Stimulated activated CD8-positive, alpha-beta memory T cell treated with anti-CD3 and anti-CD28 coated beads, Interleukin-12 subunit alpha, Interleukin-12 subunit beta, amount 100 ng/mL, for 24 hours (primary cell): ENCODE data around the gene SECISBP2.
A peak's percentile ranks its signal among the peaks of the same experiment; 100 is the strongest.
"Not testable (repeated sequence)": the region's sequence is repeated elsewhere in the genome, so short reads cannot be mapped to it uniquely, and the experiment has no call there.

ENCODE experiments used
- DNase-seq: peaks from one replicate; pipeline ENCODE4 v3.0.0-alpha.2; 2020; ENCODE audit errors: extremely low read depth

Gene SECISBP2

DNA sequence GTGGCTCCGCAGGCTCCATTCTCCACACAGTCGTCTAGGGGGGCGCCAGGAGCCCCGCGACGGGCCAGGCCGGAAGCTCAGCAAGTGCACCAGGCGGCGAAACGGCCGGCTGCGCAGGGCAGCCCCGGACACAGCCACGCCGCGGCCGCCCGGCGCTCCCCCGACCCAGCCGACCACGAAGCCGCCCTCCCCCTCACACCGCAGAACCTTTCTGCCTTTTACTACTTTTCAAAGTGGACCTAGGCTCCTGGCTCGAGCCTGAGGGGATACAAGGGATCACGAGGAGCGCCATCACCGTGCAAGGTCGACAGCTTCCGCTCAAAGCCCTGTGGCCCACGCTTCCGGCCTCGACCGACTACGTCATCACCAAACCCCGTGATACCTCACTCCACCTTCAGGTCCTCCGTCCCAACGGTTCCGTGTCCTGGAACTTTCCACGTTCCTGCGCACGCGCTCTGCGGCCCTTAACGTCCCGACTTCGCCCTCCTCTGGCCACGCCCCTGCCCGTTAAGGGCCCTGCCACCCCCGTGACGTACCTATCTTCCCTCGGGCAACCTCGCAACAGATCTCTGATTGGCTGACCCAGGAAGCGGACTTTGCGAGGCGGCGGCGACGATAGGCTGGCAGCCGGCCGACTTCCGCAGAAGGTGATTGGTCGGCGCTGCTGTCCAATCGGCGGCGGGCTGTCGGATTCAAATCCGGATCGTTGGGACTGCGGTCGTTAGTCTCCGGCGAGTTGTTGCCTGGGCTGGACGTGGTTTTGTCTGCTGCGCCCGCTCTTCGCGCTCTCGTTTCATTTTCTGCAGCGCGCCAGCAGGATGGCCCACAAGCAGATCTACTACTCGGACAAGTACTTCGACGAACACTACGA is 7.6 kb upstream of the SECISBP2 start, which contains the start of gene CKS2:
TSS of gene CKS2 (plus strand) at position 721 of the 871 bp plus-strand sequence. CDS start at position 819, 98 bp downstream.
- peak; percentile 98 for DNase-seq

- DNase-seq: no peak
These were observed 6.7 kb upstream of the SECISBP2 start for GRCh38 chr9:89311346-89312221.

- no peak for DNase-seq
These were observed 6.1 kb upstream of the SECISBP2 start for GRCh38 chr9:89312222-89312571.

GRCh38 chr9:89313842-89314241 is 4.5 kb upstream of the SECISBP2 start:
- no peak for DNase-seq

DNA sequence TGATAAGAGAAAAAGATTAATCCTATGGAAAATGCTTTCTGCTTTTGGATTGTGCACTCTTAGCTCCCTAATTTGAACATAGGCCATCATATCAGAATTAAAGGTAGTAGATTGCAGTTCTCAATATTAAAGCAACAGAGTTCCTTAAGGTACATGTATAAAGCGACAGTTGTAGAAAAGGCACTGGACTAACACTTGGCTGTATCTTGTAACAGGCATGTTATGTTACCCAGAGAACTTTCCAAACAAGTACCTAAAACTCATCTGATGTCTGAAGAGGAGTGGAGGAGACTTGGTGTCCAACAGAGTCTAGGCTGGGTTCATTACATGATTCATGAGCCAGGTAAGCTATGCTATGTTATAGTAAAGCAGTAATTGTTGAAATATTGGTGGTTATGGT is 3.3 kb upstream of the SECISBP2 start:
- no peak for DNase-seq

- no peak for DNase-seq
These were observed 2.8 kb upstream of the SECISBP2 start for GRCh38 chr9:89315482-89315881.

- no peak for DNase-seq
These were observed 1.0 kb upstream of the SECISBP2 start for GRCh38 chr9:89317282-89317681.

- DNase-seq: no peak
These were observed 960 bp downstream of the SECISBP2 start for GRCh38 chr9:89319015-89319905.

GRCh38 chr9:89323390-89323789 is 5.1 kb downstream of the SECISBP2 start:
- DNase-seq: no peak

DNA sequence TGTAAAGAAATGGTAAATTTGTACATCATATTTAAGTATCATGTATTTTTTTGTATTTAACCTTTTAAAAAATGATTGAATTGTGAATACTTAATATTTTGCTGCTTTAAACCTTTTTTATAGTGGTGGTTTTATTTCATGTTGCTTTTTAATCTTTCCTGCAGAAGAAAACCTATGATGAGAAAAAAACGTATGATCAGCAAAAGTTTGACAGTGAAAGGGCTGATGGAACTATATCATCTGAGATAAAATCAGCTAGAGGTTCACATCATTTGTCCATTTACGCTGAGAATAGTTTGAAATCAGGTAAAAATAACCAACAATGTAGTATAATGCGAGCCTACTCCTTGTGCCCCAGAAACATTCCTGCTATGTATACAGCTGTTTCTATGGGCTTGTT is 7.4 kb downstream of the SECISBP2 start:
- DNase-seq: no peak

- no peak for DNase-seq
These were observed 9.8 kb downstream of the SECISBP2 start for GRCh38 chr9:89328064-89328463.

GRCh38 chr9:89329917-89330316 is 11.6 kb downstream of the SECISBP2 start:
- no peak for DNase-seq

GRCh38 chr9:89330513-89330912 is 12.2 kb downstream of the SECISBP2 start:
- no peak for DNase-seq

GRCh38 chr9:89339807-89340206 is 21.5 kb downstream of the SECISBP2 start:
- no peak for DNase-seq

DNA sequence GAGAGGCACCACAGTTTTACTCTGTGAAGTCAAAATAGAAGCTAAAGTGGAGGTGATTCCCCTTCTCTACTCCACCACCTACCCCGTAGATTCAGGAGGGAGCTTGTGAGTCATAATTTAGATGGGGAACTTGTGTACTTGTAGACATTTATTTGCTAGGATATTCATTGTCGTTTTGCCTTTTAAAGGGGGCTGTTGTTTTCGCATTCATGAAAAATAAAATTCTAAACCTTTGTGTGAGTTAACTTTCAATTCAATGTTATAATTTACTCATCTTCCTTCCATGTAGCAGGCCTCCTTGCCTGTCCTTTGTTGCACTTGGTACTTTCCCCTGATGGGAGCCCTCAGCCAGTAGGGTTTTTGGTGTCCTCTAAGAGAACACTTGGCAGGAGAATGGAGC is 22.0 kb downstream of the SECISBP2 start:
- DNase-seq: no peak

DNA sequence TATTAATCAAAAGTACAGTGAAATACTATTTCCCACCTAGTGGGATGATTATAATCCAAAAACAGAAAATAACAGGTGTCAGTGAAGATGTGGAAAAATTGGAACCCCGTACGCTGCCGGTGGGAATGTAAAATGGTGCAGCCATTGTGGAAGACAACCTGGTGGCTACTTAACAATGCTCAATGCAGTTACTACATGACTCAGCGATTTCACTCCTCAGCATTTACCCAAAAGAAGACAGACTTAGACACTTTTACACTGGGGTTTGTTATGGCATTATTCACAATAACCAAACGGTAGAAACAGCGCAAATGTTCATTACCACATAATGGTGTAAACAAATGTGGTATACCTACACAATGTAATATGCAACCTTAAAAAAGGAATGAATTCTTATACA is 23.9 kb downstream of the SECISBP2 start:
- no peak for DNase-seq

GRCh38 chr9:89342948-89343347 is 24.6 kb downstream of the SECISBP2 start:
- no peak for DNase-seq

- DNase-seq: not testable (repeated sequence)
These were observed 25.5 kb downstream of the SECISBP2 start for GRCh38 chr9:89343812-89344211.

- no peak for DNase-seq
These were observed 27.2 kb downstream of the SECISBP2 start for GRCh38 chr9:89345476-89345875.

- no peak for DNase-seq
These were observed 28.4 kb downstream of the SECISBP2 start for GRCh38 chr9:89346696-89347095.

- DNase-seq: no peak
These were observed 29.4 kb downstream of the SECISBP2 start for GRCh38 chr9:89347651-89348050.

GRCh38 chr9:89349607-89350006 is 31.3 kb downstream of the SECISBP2 start:
- DNase-seq: no peak
